Ishikawa (cell line): ENCODE measurements around the gene EFEMP2.

Experiments
- CEBPB ChIP-seq: IDR thresholded peaks from 2 replicates; pipeline ENCODE4 v1.6.1; 2012
- CREB1 ChIP-seq: IDR thresholded peaks from 2 replicates; pipeline ENCODE4 v1.6.1; 2012; ENCODE audit warnings: low read depth
- EGR1 ChIP-seq: IDR thresholded peaks from 2 replicates; pipeline ENCODE4 v1.6.1; 2012
- EP300 ChIP-seq: IDR thresholded peaks from 2 replicates; pipeline ENCODE4 v1.6.1; 2012; ENCODE audit warnings: borderline replicate concordance
- FOXM1 ChIP-seq: IDR thresholded peaks from 2 replicates; pipeline ENCODE4 v1.6.1; 2012; ENCODE audit warnings: low read depth, borderline replicate concordance
- NFIC ChIP-seq: IDR thresholded peaks from 2 replicates; pipeline ENCODE4 v1.6.1; 2012
- RAD21 ChIP-seq: IDR thresholded peaks from 2 replicates; pipeline ENCODE4 v1.6.1; 2012; ENCODE audit warnings: low read depth
- TAF1 ChIP-seq: IDR thresholded peaks from 2 replicates; pipeline ENCODE4 v1.6.1; 2012; ENCODE audit warnings: low read depth, mild to moderate bottlenecking
- TCF12 ChIP-seq: IDR thresholded peaks from 2 replicates; pipeline ENCODE4 v1.6.1; 2012; ENCODE audit warnings: low read depth
- TEAD4 ChIP-seq: IDR thresholded peaks from 2 replicates; pipeline ENCODE4 v1.6.1; 2012
- YY1 ChIP-seq: IDR thresholded peaks from 2 replicates; pipeline ENCODE4 v1.6.1; 2012; ENCODE audit warnings: low read depth
- ZBTB7A ChIP-seq: IDR thresholded peaks from 2 replicates; pipeline ENCODE4 v1.6.1; 2012; ENCODE audit warnings: low read depth
- TF ChIP-seq, protein P1 (sequence below): IDR thresholded peaks from 2 replicates; pipeline ENCODE4 v1.6.1; 2012
- TF ChIP-seq, protein P2 (sequence below): IDR thresholded peaks from 2 replicates; pipeline ENCODE4 v1.6.1; 2012; ENCODE audit warnings: low read depth, mild to moderate bottlenecking
- TF ChIP-seq, protein P3 (sequence below): IDR thresholded peaks from 2 replicates; pipeline ENCODE4 v1.6.1; 2012

The EFEMP2 gene

DNA sequence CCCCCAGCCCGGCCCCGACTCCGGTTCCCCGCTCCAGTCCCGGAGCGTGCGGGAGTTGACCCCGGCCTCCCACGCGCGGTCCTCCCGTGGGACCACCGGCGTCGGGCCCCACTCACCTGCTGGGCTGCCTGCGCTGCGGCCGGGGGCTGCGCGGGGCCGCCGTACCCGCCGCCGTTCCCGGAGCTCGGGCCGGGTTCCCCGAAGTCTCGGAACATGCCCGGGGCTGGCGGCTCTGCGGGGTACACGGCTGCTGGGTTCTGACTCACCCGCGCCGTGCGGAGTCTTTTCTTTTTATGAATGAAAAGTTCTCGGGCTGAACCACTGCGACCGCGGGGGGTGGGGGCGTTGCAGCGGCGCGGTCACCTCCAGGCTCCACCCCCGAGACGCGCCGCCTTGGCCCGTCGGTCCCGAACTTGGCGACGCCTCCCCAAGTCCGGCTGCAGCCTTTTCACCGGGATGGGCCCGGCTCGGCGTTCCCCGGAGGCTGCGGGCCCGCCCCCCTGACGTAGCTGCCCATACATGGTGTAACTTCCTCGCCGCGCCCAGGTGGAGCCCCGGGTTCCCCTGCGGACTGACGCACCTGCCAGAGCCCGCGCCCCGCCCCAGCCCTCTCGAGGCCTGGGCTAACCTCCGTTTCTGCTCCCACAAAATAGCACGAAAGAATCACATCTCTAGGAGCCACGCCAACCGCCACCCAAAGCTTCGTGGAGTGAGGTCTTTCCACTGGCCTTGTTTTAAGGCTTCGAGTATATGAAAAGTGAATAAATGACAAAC, 27.7 kb upstream of the EFEMP2 start, which contains the start of gene FOSL1:
Gene FOSL1, minus strand, starts transcription at position 264 of the 774 bp plus-strand sequence. Its CDS starts 49 bp downstream, at position 215.
- TF ChIP-seq, protein P1, sequence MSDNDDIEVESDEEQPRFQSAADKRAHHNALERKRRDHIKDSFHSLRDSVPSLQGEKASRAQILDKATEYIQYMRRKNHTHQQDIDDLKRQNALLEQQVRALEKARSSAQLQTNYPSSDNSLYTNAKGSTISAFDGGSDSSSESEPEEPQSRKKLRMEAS = peak; percentile 90
- TF ChIP-seq CREB1 = peak; percentile 88
- peak; percentile 65; the same call in 1 of the 2 replicates for TF ChIP-seq TAF1
- TF ChIP-seq EGR1 = peak; percentile 6; the same call in 1 of the 2 replicates
- TF ChIP-seq, protein P2, sequence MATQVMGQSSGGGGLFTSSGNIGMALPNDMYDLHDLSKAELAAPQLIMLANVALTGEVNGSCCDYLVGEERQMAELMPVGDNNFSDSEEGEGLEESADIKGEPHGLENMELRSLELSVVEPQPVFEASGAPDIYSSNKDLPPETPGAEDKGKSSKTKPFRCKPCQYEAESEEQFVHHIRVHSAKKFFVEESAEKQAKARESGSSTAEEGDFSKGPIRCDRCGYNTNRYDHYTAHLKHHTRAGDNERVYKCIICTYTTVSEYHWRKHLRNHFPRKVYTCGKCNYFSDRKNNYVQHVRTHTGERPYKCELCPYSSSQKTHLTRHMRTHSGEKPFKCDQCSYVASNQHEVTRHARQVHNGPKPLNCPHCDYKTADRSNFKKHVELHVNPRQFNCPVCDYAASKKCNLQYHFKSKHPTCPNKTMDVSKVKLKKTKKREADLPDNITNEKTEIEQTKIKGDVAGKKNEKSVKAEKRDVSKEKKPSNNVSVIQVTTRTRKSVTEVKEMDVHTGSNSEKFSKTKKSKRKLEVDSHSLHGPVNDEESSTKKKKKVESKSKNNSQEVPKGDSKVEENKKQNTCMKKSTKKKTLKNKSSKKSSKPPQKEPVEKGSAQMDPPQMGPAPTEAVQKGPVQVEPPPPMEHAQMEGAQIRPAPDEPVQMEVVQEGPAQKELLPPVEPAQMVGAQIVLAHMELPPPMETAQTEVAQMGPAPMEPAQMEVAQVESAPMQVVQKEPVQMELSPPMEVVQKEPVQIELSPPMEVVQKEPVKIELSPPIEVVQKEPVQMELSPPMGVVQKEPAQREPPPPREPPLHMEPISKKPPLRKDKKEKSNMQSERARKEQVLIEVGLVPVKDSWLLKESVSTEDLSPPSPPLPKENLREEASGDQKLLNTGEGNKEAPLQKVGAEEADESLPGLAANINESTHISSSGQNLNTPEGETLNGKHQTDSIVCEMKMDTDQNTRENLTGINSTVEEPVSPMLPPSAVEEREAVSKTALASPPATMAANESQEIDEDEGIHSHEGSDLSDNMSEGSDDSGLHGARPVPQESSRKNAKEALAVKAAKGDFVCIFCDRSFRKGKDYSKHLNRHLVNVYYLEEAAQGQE = no peak
- TF ChIP-seq CEBPB = no peak; the same call in 1 of the 2 replicates
- TF ChIP-seq FOXM1 = no peak
- TF ChIP-seq YY1 = no peak
- no peak; the same call in 1 of the 2 replicates for TF ChIP-seq TEAD4
- 0 out of 2 replicates have a peak, but pooled peaks have one; percentile 2 for TF ChIP-seq ZBTB7A
- TF ChIP-seq RAD21 = no peak; the same call in 1 of the 2 replicates
- TF ChIP-seq NFIC = peak; percentile 37; the same call in 1 of the 2 replicates
- peak; percentile 56 for TF ChIP-seq EP300
- peak; percentile 65; the same call in 1 of the 2 replicates for TF ChIP-seq TCF12
- TF ChIP-seq, protein P3, sequence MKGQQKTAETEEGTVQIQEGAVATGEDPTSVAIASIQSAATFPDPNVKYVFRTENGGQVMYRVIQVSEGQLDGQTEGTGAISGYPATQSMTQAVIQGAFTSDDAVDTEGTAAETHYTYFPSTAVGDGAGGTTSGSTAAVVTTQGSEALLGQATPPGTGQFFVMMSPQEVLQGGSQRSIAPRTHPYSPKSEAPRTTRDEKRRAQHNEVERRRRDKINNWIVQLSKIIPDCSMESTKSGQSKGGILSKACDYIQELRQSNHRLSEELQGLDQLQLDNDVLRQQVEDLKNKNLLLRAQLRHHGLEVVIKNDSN = no peak

DNA sequence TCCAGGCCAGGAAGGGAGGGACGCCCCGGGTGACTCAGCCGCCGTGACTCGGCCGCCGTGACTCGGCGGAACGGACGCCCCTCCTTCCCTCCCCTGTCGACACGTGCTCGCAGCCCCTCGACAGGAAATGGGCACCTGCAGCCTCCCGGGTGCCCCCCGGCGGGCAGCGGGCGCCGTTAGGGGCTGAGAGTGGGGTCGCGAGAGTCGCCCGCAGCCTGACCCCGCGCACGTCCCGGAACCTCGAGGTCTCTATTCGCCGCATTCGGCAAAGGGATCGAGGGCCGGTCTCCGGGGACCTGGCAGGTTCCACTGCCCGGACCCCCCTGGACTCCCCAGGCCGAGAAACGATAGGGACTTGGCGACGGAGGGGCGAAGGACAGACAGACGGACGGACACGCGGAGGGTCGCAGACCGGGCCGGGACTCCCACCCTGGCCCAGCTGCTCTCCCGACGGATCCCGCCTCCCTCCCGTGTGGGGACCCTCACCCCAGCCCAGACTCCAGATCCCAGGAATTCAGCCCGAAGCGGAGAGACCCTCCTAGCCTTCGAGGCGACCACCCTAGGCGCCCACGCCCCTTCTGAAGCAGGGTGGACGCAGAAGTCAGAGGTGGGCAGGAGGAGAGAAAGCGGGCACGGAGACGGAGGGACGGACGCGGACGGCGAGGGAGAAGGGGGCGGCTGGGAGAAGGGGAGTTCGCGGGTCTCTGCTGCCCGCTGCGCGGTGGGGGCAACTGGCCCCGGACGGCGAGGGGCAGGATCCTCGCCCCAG, 26.9 kb upstream of the EFEMP2 start:
- TF ChIP-seq, protein P2 = no peak
- TF ChIP-seq ZBTB7A = peak; percentile 64; the same call in 1 of the 2 replicates
- TF ChIP-seq, protein P1 = peak; percentile 93
- TF ChIP-seq, protein P3 = peak; percentile 37; the same call in 1 of the 2 replicates

DNA sequence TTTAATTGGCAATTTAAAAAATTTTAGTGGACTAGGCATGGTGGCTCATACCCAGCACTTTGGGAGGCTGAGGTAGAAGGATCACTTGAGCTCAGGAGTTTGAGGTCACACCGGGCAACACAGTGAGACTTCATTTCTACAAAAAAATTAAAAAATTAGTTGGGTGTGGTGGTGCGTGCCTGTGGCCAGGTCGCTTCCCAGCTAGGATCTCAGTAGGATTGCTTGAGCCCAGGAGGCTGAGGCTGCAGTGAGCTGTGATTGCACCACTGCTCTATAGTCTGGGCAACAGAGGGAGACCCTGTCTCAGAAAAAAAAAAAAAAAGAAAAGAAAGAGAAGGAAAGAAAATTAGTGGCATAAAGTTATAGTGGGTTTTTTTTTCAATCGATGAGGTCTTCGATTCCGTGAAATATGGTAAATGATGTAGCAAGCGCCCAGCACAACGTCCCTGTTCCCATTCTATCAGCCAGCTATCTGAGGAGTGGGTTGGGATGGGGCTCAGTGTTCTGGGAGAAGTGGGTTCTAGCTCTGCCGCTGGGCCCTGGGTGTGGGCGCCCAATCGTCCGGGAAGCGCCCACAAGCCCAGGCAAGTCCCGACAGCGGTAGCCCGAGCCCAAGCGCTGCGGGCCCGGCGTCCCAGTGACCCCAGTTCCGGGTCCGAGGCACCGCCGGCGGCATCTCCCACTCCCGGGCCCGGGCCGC, 26.2 kb upstream of the EFEMP2 start:
- TF ChIP-seq CREB1 = no peak
- TF ChIP-seq TAF1 = no peak

DNA sequence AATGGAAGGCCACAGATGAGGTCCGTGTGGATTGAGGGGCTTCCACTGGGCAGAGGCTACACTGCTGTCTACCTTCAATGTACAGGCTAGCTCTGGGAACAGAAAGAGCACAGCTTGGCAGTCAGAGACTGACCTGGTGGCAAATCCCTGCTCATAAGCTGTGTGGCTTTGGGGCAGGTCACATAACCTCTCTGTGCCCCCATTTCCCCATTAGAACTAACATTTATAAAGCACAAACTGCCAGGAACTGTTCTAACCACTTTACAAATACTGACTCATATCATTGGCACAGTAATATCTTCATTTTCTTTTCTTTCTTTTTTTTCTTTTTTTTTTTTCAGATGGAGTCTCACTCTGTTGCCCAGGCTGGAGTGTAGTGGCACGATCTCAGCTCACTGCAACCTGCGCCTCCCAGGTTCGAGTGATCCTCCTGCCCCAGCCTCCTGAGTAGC, 24.4 kb upstream of the EFEMP2 start:
- TF ChIP-seq, protein P3 = no peak
- TF ChIP-seq RAD21 (no peak), CREB1 (no peak), YY1 (no peak)
